ENCODE data around the gene LRRC8B. TPM values are rescaled to one million over a fixed set of nuclear protein-coding genes. Genes with fewer than 3 reads are reported as not detected.

Gene LRRC8B
- total and polyA plus RNA-seq, 2 donors (not counting 1 experiment from before 2014, with no cell fraction given), result 0.83 to 2.8 TPM

GRCh38 chr1:89553157-89553556 lies 28.5 kb downstream of the LRRC8B start:
- H3K9ac ChIP-seq (ENCODE audit: insufficient read depth, low read length), result no peak overlapping the region
- H3K27ac ChIP-seq (ENCODE audit: insufficient read depth, low read length), result no peak overlapping the region
- H3K9me3 ChIP-seq (ENCODE audit: control insufficient read depth, insufficient read depth, low read depth, low read length), result no peaks in the 10 kb centered on the region
- no peaks in the 10 kb centered on the region for H3K4me1 ChIP-seq (ENCODE audit: control insufficient read depth, extremely low read depth, insufficient read depth, low read length)
- no peaks in the 10 kb centered on the region for H3K36me3 ChIP-seq (ENCODE audit: control insufficient read depth, insufficient read depth, low read length)
- no peaks in the 10 kb centered on the region for H3K79me2 ChIP-seq (ENCODE audit: control insufficient read depth, insufficient read depth, low read length)
- H4K20me1 ChIP-seq (ENCODE audit: control insufficient read depth, extremely low read depth, insufficient read depth, low read length), result no peaks in the 10 kb centered on the region
- H3K27me3 ChIP-seq (ENCODE audit: control insufficient read depth, insufficient read depth, low read length), result no peaks in the 10 kb centered on the region
- no peak overlapping the region for H3K4me3 ChIP-seq (replicated peaks in 1 of 4; ENCODE audit: control extremely low read depth in 1 of 4, insufficient read depth in 1 of 4, low read depth in 3 of 4, low read length in 4 of 4)
- no peak for TF ChIP-seq EZH2 (IDR thresholded peaks at IDR 0.05; ENCODE audit: low read length, missing control alignments)
- no peak for TF ChIP-seq CTCF (conservative IDR thresholded peaks at IDR 0.05 in 1 of 2, IDR thresholded peaks at IDR 0.05 in 1 of 2; ENCODE audit: low read depth in 1 of 2, low read length in 2 of 2)
- H2AFZ ChIP-seq (ENCODE audit: low read length), result no peak overlapping the region
- no peak overlapping the region for H3K4me2 ChIP-seq (ENCODE audit: extremely low read depth, insufficient read depth, low read length)
- no peak for DNase-seq (ENCODE audit: low read depth in 2 of 2)

DNA sequence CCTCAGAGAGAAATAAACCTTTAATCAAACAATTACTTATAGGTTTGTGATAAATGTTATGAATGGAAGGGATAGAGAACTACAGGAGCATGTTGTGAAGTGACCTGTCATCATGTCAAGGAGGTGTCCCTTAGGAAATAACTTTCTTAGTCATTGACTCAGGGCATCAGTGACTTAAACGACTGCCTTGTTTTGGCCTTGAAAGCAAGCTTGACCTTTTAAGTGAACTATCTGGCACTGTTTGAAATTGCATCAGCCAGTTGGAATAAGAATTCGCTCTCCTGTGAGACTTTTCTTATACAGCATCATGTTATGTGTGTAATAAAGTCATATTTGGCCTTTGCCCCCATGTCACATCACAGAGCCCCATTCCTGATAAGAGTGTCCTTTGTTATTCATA lies 30.9 kb downstream of the LRRC8B start:
- TF ChIP-seq CTCF (conservative IDR thresholded peaks at IDR 0.05 in 1 of 2, IDR thresholded peaks at IDR 0.05 in 1 of 2; ENCODE audit: low read depth in 1 of 2, low read length in 2 of 2) (no peak), EZH2 (IDR thresholded peaks at IDR 0.05; ENCODE audit: low read length, missing control alignments) (no peak)
- Histone ChIP-seq H4K20me1 (ENCODE audit: control insufficient read depth, extremely low read depth, insufficient read depth, low read length) (no peaks in the 10 kb centered on the region), H3K9ac (ENCODE audit: insufficient read depth, low read length) (no peak overlapping the region), H3K27me3 (ENCODE audit: control insufficient read depth, insufficient read depth, low read length) (no peaks in the 10 kb centered on the region), H3K4me1 (ENCODE audit: control insufficient read depth, extremely low read depth, insufficient read depth, low read length) (no peaks in the 10 kb centered on the region), H2AFZ (ENCODE audit: low read length) (no peak overlapping the region), H3K79me2 (ENCODE audit: control insufficient read depth, insufficient read depth, low read length) (no peaks in the 10 kb centered on the region), H3K27ac (ENCODE audit: insufficient read depth, low read length) (no peak overlapping the region), H3K9me3 (ENCODE audit: control insufficient read depth, insufficient read depth, low read depth, low read length) (no peaks in the 10 kb centered on the region), H3K36me3 (ENCODE audit: control insufficient read depth, insufficient read depth, low read length) (no peaks in the 10 kb centered on the region), H3K4me3 (replicated peaks in 1 of 4; ENCODE audit: control extremely low read depth in 1 of 4, insufficient read depth in 1 of 4, low read depth in 3 of 4, low read length in 4 of 4) (no peak overlapping the region), H3K4me2 (ENCODE audit: extremely low read depth, insufficient read depth, low read length) (no peak overlapping the region)
- no peak for DNase-seq (ENCODE audit: low read depth in 2 of 2)

- Histone ChIP-seq H3K36me3 (ENCODE audit: control insufficient read depth, insufficient read depth, low read length) (no peaks in the 10 kb centered on the region), H3K9me3 (ENCODE audit: control insufficient read depth, insufficient read depth, low read depth, low read length) (no peaks in the 10 kb centered on the region), H3K79me2 (ENCODE audit: control insufficient read depth, insufficient read depth, low read length) (no peaks in the 10 kb centered on the region), H3K4me1 (ENCODE audit: control insufficient read depth, extremely low read depth, insufficient read depth, low read length) (no peaks in the 10 kb centered on the region), H2AFZ (ENCODE audit: low read length) (no peak overlapping the region), H3K4me2 (ENCODE audit: extremely low read depth, insufficient read depth, low read length) (no peak overlapping the region), H3K27me3 (ENCODE audit: control insufficient read depth, insufficient read depth, low read length) (no peaks in the 10 kb centered on the region), H3K9ac (ENCODE audit: insufficient read depth, low read length) (no peak overlapping the region), H3K4me3 (replicated peaks in 1 of 4; ENCODE audit: control extremely low read depth in 1 of 4, insufficient read depth in 1 of 4, low read depth in 3 of 4, low read length in 4 of 4) (no peak overlapping the region), H3K27ac (ENCODE audit: insufficient read depth, low read length) (no peak overlapping the region), H4K20me1 (ENCODE audit: control insufficient read depth, extremely low read depth, insufficient read depth, low read length) (no peaks in the 10 kb centered on the region)
- no peak for DNase-seq (ENCODE audit: low read depth in 2 of 2)
- no peak for TF ChIP-seq CTCF (conservative IDR thresholded peaks at IDR 0.05 in 1 of 2, IDR thresholded peaks at IDR 0.05 in 1 of 2; ENCODE audit: low read depth in 1 of 2, low read length in 2 of 2)
- no peak for TF ChIP-seq EZH2 (IDR thresholded peaks at IDR 0.05; ENCODE audit: low read length, missing control alignments)
Measured at GRCh38 chr1:89556726-89557444, 32.3 kb downstream of the LRRC8B start.

All from fibroblast of lung (primary cell).